Endothelial cell (in vitro differentiated cells): ENCODE data around the gene GALNT17. TPM values are rescaled to one million over a fixed set of nuclear protein-coding genes. Genes with fewer than 3 reads are reported as not detected.

ENCODE experiments used
- DNase-seq: peaks from one replicate; pipeline ENCODE4 v3.0.0; 2021; ENCODE audit warnings: low spot score
- H3K27ac Mint-ChIP-seq: one replicate; pipeline ENCODE4 v1.8.0; 2021; ENCODE audit warnings: mixed read lengths, inconsistent platforms; ENCODE audit not compliant: unreplicated experiment
- H3K27me3 Mint-ChIP-seq: one replicate; pipeline ENCODE4 v1.8.0; 2021; ENCODE audit warnings: mild to moderate bottlenecking, moderate library complexity, mixed read lengths, inconsistent platforms; ENCODE audit not compliant: unreplicated experiment
- H3K36me3 Mint-ChIP-seq: one replicate; pipeline ENCODE4 v1.8.0; 2021; ENCODE audit warnings: mild to moderate bottlenecking, low read depth, mixed read lengths, inconsistent platforms; ENCODE audit not compliant: unreplicated experiment
- H3K4me1 Mint-ChIP-seq: one replicate; pipeline ENCODE4 v1.8.0; 2021; ENCODE audit warnings: mild to moderate bottlenecking, mixed read lengths, inconsistent platforms; ENCODE audit not compliant: unreplicated experiment
- H3K4me3 Mint-ChIP-seq: one replicate; pipeline ENCODE4 v1.8.0; 2021; ENCODE audit warnings: mild to moderate bottlenecking, mixed read lengths, inconsistent platforms; ENCODE audit not compliant: unreplicated experiment
- H3K9me3 Mint-ChIP-seq: one replicate; pipeline ENCODE4 v1.8.0; 2021; ENCODE audit warnings: mixed read lengths, inconsistent platforms; ENCODE audit not compliant: unreplicated experiment
- total RNA-seq: library from RNA; stranded (reverse); fragmentation: NEBNext Ultra II Directional; extraction: Animal tissue kit (Norgen Biotek cat#: 25700); gene quantifications from one replicate; pipeline ENCODE4 v1.2.1, GENCODE V29; 2021; ENCODE audit not compliant: unreplicated experiment
- TF ChIP-seq, protein P1 (sequence below): fragments of 200-600 bp; sonication (generic); IDR thresholded peaks from one replicate; pipeline ENCODE4 v1.5.0; 2021; ENCODE audit warnings: antibody characterized with exemption; ENCODE audit not compliant: unreplicated experiment

GALNT17 gene
- total RNA-seq, 1 donor from 2014 or later: 0.38 TPM

DNA sequence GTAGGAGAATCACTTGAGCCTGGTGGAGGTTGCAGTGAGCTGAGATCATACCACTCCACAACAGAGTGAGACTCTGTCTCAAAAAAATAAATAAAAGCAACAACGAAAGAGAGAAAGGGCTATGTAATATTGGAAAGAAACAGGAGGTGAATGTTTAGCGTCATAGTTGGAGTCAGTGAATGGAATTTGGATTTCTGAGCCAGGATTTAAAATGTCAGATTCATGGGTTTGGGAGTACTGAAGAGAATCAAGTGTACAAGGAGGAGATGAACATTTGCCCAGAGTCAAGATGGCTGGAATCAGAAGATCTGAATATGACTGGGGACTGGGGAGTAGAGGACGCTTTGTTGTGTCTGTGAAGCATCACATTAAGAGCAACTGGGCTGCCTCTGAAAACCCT is 366.4 kb downstream of the GALNT17 start:
- H3K4me1 Mint-ChIP-seq: no peaks in the 10 kb centered on the region
- H3K36me3 Mint-ChIP-seq: peaks cover 8% of the 10 kb centered on the region
- TF ChIP-seq, protein P1, sequence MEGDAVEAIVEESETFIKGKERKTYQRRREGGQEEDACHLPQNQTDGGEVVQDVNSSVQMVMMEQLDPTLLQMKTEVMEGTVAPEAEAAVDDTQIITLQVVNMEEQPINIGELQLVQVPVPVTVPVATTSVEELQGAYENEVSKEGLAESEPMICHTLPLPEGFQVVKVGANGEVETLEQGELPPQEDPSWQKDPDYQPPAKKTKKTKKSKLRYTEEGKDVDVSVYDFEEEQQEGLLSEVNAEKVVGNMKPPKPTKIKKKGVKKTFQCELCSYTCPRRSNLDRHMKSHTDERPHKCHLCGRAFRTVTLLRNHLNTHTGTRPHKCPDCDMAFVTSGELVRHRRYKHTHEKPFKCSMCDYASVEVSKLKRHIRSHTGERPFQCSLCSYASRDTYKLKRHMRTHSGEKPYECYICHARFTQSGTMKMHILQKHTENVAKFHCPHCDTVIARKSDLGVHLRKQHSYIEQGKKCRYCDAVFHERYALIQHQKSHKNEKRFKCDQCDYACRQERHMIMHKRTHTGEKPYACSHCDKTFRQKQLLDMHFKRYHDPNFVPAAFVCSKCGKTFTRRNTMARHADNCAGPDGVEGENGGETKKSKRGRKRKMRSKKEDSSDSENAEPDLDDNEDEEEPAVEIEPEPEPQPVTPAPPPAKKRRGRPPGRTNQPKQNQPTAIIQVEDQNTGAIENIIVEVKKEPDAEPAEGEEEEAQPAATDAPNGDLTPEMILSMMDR: no peak
- H3K27ac Mint-ChIP-seq: no peak overlapping the region
- no peak for DNase-seq
- peaks cover 3% of the 10 kb centered on the region for H3K27me3 Mint-ChIP-seq
- H3K4me3 Mint-ChIP-seq: no peak overlapping the region
- peaks cover 18% of the 10 kb centered on the region for H3K9me3 Mint-ChIP-seq

DNA sequence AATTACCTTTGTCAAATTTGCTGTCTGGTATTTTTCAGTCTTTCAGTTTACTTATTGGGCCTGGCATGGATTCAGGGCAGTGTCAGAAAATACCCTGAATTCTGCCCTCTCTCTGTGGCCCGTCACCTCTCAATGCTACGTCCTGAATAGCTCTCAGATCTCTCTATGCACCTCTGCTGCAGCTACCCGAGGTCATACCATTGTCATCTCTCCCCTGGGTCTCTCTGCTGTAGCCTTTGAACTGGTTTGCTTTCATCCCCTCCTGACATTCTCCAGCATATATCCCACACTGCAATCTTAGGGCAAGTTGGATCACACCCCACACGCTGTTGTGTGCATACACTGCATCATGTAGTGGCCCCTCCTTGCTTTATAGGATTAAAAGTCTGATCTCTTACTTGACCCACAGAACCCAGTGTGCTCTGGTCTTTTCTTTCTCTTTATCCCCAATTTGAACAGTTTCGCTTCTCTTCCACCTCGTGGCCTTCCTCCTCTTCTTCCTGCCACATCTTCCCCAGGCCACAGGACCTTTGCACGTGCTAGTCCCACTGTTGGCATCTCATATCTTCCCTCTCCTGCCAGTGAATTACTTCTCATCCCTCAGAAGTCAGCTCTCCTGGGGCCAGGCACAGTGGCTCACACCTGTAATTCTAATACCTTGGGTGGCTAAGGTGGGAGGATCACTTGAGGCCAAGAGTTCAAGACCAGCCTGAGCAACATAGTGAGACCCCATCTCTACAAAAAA is 372.9 kb downstream of the GALNT17 start:
- H3K9me3 Mint-ChIP-seq: peaks cover 10% of the 10 kb centered on the region
- TF ChIP-seq, protein P1: no peak
- no peak for DNase-seq
- no peak overlapping the region for H3K27ac Mint-ChIP-seq
- H3K4me3 Mint-ChIP-seq: no peak overlapping the region
- no peaks in the 10 kb centered on the region for H3K4me1 Mint-ChIP-seq
- H3K27me3 Mint-ChIP-seq: no peaks in the 10 kb centered on the region
- H3K36me3 Mint-ChIP-seq: peaks cover 5% of the 10 kb centered on the region

DNA sequence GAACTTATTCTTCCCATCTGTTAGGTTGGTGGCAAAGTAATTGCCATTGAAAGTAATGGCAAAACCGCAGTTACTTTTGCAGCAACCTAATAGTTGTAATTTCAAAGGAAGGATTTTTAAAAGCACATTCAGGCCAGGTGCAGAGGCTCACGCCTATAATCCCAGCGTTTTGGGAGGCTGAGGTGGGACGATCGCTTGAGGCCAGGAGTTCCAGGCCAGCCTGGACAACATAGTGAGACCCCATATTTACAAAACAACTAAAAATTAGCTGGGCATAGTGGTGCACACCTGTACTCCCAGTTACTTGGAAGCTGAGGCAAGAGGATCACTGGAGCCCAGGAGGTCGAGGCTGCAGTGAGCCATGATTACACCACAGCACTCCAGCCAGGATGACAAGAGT is 374.9 kb downstream of the GALNT17 start:
- no peak for DNase-seq
- TF ChIP-seq, protein P1: no peak
- H3K4me3 Mint-ChIP-seq: no peak overlapping the region
- peaks cover 2% of the 10 kb centered on the region for H3K27me3 Mint-ChIP-seq
- no peaks in the 10 kb centered on the region for H3K4me1 Mint-ChIP-seq
- peaks cover 4% of the 10 kb centered on the region for H3K36me3 Mint-ChIP-seq
- H3K27ac Mint-ChIP-seq: no peak overlapping the region
- peaks cover 6% of the 10 kb centered on the region for H3K9me3 Mint-ChIP-seq

DNA sequence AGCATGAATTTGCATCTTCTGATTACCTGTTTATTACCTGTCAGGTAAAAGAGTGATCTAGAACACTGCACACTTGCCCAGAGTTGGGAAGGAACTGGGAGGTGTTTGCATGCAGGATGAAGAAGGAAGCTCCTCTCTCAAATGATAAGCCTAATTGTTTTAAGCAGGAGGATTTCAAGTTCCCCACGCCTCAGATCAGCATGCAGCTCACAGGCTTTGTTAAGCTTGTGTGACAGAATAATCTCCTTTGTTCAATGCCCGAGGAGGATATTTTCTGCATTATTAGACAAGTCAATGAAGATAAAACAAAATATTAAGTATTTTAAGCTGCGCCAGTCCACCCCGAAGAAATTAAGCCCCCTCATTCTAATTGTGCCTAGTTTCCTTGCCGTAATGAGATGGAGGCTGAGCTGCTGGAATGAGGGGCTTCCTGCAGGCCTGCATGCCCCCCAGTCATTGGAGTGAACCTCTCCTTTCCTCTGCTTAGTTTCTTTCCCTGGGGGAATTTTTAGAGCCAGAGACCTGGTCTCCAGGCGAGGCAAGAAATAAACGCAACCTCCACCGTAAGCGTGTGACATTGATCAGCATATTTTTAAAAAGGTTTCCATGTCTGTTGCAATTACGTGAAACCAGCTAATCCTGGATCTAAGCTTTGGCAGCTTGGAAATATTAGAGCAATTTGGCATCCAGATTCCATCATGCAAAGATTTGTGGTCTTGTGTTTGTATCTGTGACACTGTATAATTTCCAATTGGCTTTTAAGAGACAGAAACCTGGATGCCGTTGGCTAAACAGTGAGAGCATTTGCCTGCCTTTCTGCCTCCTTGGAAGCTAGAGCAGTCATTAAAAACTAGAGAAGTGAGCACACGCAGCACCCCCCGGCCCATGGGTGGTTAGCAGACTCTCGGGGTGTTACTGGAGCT is 376.0 kb downstream of the GALNT17 start:
- Mint-ChIP-seq H3K27ac (no peak overlapping the region), H3K4me3 (no peak overlapping the region), H3K9me3 (no peaks in the 10 kb centered on the region), H3K4me1 (no peaks in the 10 kb centered on the region), H3K36me3 (no peaks in the 10 kb centered on the region), H3K27me3 (peaks cover 2% of the 10 kb centered on the region)
- TF ChIP-seq, protein P1: no peak
- DNase-seq: no peak
